ENCODE measurements around the gene NRROS.

NRROS gene

DNA sequence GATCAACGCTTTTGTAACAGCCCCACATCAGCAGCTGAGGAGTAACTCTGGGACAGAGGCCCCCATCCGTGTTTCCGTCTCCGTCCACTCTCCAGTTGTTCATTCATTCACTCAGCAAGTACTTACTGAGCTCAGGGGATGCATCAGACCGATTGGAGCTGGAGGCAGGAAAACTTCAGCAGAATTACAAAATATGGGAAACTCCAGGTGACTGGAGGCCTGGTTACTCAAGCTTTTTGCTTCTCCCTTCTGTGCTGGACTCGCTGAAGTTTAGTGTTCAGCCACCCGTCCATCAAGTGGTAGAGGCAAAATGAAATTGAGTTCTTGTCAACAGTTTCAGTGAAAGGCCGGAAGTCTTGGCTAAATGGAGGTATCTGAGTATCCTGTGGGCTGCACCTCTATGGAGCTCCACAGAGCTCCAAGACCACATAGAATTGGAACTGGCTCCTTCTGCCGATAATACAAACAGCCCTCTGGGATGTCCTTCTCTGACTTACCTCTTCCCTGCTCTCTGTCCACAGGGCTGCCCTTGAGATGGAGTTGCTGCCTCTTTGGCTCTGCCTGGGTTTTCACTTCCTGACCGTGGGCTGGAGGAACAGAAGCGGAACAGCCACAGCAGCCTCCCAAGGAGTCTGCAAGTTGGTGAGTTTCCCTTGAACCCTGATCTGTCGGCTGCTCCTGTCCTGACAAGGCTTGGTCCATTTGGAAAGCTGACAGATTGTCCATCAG is 14.7 kb downstream of the NRROS start:
- DNase-seq (ENCODE audit: insufficient read length) = no peak
- no peak for FAIRE-seq
- TF ChIP-seq POLR2AphosphoS5 (IDR thresholded peaks at IDR 0.05; ENCODE audit: low read depth, low read length) = no peak
- TF ChIP-seq POLR2A (IDR thresholded peaks at IDR 0.05; ENCODE audit: low read depth, low read length) = no peak
- no peak for TF ChIP-seq TAF1 (IDR thresholded peaks at IDR 0.05; ENCODE audit: borderline replicate concordance, low read depth, low read length)

DNA sequence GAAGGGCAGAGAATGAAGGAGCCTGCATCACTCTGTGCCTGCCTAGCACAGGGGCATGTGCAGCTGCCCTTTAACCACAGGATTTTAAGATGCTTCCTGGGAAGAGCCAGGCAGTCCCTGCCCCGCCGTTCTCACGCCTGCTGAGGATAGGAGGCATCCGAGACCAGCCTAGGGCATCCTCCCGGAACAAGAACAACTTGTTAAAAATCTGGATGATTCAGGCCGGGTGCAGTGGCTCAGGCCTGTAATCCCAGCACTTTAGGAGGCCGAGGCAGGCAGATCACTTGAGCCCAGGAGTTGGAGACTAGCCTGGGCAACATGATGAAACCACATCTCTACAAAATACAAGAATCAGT is 15.2 kb downstream of the NRROS start:
- FAIRE-seq (no peak), DNase-seq (ENCODE audit: insufficient read length) (no peak)
- TF ChIP-seq TAF1 (IDR thresholded peaks at IDR 0.05; ENCODE audit: borderline replicate concordance, low read depth, low read length) (no peak), POLR2A (IDR thresholded peaks at IDR 0.05; ENCODE audit: low read depth, low read length) (no peak), POLR2AphosphoS5 (IDR thresholded peaks at IDR 0.05; ENCODE audit: low read depth, low read length) (no peak)

DNA sequence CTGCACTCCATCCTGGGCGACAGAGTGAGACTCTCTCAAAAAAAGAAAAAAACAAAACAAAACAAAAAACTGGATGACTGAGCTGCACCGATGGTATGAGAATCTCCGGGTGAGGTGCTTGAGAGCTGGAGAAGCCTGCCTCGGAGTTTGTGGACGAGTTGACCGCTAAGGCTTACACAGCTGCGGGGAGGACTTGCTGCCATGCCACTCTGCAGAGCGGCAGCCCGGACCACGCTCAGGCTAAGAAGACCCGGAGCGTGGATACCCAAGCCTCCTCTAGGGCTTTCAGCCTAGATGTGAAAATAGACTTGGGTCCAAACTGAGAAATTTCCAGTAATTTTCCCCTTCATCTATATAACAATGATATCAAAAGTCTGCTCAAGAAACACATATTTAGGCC is 16.0 kb downstream of the NRROS start:
- FAIRE-seq (no peak), DNase-seq (ENCODE audit: insufficient read length) (no peak)
- no peak for TF ChIP-seq TAF1 (IDR thresholded peaks at IDR 0.05; ENCODE audit: borderline replicate concordance, low read depth, low read length)
- no peak for TF ChIP-seq POLR2A (IDR thresholded peaks at IDR 0.05; ENCODE audit: low read depth, low read length)

DNA sequence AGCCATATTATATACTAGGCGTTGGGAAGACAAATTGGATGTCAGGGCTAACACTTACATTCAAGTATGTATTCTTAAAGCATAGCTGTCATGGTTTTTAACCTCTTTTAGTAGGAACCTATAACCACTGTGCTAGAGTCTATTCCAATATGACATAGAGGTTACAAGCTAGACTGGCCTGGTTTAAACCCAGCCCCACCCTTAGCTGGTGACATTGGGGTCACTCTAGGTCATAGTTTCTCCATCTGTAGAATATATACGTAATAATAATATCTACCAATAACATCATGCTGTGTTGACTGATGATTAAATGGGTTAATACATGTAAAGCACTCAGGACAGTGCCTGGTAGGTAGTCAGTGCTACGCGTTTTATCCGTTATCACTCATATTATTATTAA is 16.7 kb downstream of the NRROS start:
- DNase-seq (ENCODE audit: insufficient read length) = no peak
- TF ChIP-seq TAF1 (IDR thresholded peaks at IDR 0.05; ENCODE audit: borderline replicate concordance, low read depth, low read length) = no peak
- no peak for TF ChIP-seq POLR2A (IDR thresholded peaks at IDR 0.05; ENCODE audit: low read depth, low read length)
- TF ChIP-seq POLR2AphosphoS5 (IDR thresholded peaks at IDR 0.05; ENCODE audit: low read depth, low read length) = no peak
- no peak for FAIRE-seq

DNA sequence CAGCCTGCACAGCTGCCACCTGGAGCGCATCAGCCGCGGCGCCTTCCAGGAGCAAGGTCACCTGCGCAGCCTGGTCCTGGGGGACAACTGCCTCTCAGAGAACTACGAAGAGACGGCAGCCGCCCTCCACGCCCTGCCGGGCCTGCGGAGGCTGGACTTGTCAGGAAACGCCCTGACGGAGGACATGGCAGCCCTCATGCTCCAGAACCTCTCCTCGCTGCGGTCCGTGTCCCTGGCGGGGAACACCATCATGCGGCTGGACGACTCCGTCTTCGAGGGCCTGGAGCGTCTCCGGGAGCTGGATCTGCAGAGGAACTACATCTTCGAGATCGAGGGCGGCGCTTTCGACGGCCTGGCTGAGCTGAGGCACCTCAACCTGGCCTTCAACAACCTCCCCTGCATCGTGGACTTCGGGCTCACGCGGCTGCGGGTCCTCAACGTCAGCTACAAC is 20.4 kb downstream of the NRROS start:
- TF ChIP-seq TAF1 (IDR thresholded peaks at IDR 0.05; ENCODE audit: borderline replicate concordance, low read depth, low read length) (no peak), POLR2AphosphoS5 (IDR thresholded peaks at IDR 0.05; ENCODE audit: low read depth, low read length) (no peak), POLR2A (IDR thresholded peaks at IDR 0.05; ENCODE audit: low read depth, low read length) (no peak)
- no peak for FAIRE-seq
- no peak for DNase-seq (ENCODE audit: insufficient read length)

DNA sequence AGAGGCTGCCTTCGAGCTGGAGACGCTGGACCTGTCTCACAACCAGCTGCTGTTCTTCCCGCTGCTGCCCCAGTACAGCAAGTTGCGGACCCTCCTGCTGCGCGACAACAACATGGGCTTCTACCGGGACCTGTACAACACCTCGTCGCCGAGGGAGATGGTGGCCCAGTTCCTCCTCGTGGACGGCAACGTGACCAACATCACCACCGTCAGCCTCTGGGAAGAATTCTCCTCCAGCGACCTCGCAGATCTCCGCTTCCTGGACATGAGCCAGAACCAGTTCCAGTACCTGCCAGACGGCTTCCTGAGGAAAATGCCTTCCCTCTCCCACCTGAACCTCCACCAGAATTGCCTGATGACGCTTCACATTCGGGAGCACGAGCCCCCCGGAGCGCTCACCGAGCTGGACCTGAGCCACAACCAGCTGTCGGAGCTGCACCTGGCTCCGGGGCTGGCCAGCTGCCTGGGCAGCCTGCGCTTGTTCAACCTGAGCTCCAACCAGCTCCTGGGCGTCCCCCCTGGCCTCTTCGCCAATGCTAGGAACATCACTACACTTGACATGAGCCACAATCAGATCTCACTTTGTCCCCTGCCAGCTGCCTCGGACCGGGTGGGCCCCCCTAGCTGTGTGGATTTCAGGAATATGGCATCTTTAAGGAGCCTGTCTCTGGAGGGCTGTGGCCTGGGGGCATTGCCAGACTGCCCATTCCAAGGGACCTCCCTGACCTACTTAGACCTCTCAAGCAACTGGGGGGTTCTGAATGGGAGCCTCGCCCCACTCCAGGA is 21.1 kb downstream of the NRROS start:
- DNase-seq (ENCODE audit: insufficient read length) (no peak), FAIRE-seq (no peak)
- TF ChIP-seq POLR2A (IDR thresholded peaks at IDR 0.05; ENCODE audit: low read depth, low read length) (0 out of 2 replicates have a peak, but pooled peaks have one; percentile 9), TAF1 (IDR thresholded peaks at IDR 0.05; ENCODE audit: borderline replicate concordance, low read depth, low read length) (no peak)

DNA sequence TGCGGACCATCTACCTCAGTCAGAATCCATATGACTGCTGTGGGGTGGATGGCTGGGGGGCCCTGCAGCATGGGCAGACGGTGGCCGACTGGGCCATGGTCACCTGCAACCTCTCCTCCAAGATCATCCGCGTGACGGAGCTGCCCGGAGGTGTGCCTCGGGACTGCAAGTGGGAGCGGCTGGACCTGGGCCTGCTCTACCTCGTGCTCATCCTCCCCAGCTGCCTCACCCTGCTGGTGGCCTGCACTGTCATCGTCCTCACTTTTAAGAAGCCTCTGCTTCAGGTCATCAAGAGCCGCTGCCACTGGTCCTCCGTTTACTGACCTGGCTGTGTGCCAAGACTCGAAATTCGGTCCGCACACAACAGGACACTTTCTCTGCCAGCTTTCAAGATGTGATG is 21.9 kb downstream of the NRROS start:
- FAIRE-seq (no peak), DNase-seq (ENCODE audit: insufficient read length) (no peak)
- peak; percentile 33; the same call in 1 of the 2 replicates for TF ChIP-seq POLR2AphosphoS5 (IDR thresholded peaks at IDR 0.05; ENCODE audit: low read depth, low read length)
- TF ChIP-seq TAF1 (IDR thresholded peaks at IDR 0.05; ENCODE audit: borderline replicate concordance, low read depth, low read length) = no peak
- TF ChIP-seq POLR2A (IDR thresholded peaks at IDR 0.05; ENCODE audit: low read depth, low read length) = no peak

DNA sequence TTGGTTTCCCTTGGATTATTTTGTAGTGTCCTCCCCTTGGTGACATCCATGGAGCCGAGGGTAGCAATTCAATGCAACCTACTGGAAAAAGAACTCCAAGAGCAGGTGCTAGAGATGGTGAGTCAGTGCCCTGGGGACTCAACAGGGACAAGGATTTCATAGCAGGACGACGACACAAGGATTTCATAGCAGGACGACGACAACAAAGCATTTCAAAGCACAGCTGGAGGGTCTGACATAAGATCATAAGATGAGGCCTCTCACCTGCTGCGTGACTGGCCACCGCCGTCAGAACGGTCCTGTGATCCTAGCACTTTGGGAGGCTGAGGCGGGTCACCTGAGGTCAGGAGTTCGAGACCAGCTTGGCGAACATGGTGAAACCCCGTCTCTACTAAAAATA is 22.5 kb downstream of the NRROS start:
- no peak for TF ChIP-seq TAF1 (IDR thresholded peaks at IDR 0.05; ENCODE audit: borderline replicate concordance, low read depth, low read length)
- FAIRE-seq = no peak
- no peak for DNase-seq (ENCODE audit: insufficient read length)

DNA sequence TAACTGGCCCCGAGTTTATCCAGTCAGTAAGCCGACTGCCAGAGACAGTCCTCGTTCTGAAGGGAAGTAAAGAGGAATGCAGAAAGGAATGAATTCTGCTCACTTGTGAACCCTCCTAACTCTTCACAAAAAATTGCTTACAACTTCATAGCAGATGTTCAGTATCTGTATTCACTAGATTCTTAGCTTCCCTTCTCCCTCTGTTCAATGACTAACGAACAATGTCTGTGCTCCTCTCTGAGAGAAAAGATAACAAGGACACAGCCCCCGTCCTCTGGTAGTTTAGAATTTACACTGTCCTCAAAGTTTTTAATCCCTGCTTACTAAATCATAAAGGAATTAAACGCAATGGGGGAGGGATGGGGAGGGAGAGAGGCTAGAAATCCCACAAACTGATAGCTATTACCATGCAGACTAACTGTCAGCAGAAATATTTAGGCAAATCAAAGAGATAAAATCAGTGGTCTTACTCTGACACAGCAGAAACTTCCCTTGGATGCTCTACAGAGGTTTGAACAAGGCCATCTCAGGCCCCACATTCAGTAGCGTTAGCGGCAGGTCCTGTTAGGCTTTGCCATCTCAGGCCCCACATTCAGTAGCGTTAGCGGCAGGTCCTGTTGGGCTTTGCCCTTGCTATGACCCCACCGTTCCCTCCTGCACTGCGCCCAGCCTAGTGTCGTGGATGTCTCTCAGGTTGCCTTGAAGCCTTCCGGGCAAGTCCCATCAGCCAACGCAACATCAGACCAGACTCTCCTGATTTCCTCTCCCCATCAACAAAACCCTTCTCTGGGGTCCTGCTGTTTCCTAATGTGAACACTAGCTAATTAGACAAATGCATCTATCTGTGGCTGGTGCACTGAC is 23.4 kb downstream of the NRROS start:
- FAIRE-seq (no peak), DNase-seq (ENCODE audit: insufficient read length) (no peak)
- TF ChIP-seq TAF1 (IDR thresholded peaks at IDR 0.05; ENCODE audit: borderline replicate concordance, low read depth, low read length) (no peak), POLR2AphosphoS5 (IDR thresholded peaks at IDR 0.05; ENCODE audit: low read depth, low read length) (peak; percentile 62; the same call in 1 of the 2 replicates), POLR2A (IDR thresholded peaks at IDR 0.05; ENCODE audit: low read depth, low read length) (no peak; the same call in none of the 2 replicates)

DNA sequence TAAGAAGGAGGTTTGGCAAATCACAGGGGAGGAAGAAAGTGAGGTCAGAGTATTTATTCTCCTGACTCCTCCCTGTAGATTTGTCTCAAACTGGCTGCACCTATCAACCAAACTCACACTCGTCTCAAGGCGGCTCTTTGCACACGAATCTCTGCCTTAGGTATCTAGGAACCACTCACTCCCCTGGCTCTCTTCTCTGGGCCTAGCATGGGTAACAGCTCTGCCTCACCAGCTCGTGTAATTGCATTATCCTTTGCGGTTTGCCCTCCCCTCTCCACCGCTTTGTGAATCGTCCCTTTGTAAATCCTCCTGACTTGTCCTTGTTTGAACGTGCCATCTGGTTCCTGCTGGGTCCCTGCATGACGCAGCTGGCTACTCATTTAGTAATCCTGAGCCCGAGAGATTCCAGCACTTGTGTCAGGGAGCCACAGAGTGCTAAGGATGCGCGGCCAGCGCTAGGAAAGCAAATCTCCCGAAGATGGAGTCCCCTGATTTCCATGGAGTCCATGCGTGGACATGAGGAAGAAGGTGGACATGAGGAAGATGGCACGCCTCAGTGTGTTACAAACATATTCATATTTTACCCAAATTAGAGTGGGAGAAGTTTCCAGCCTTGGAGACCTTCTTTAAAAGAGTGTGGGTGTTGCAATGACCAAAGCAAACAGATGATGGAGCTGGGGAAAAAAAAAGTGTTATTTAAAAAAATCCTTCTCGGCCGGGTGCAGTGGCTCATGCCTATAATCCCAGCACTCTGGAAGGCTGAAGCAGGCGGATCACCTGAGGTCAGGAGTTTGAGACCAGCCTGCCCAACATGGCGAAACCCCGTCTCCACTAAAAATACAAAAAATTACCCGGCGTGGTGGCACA is 26.7 kb downstream of the NRROS start:
- TF ChIP-seq POLR2AphosphoS5 (IDR thresholded peaks at IDR 0.05; ENCODE audit: low read depth, low read length) (no peak), TAF1 (IDR thresholded peaks at IDR 0.05; ENCODE audit: borderline replicate concordance, low read depth, low read length) (no peak), POLR2A (IDR thresholded peaks at IDR 0.05; ENCODE audit: low read depth, low read length) (no peak)
- DNase-seq (ENCODE audit: insufficient read length) = no peak
- FAIRE-seq = no peak

Data from GM12892 (cell line).